Lung (tissue), 12 donors: ENCODE data around the gene EIF4ENIF1. TPM values are rescaled to one million over a fixed set of nuclear protein-coding genes. Genes with fewer than 3 reads are reported as not detected.
"Not testable (repeated sequence)": the region's sequence is repeated elsewhere in the genome, so short reads cannot be mapped to it uniquely, and the experiment has no call there.

Experiments
- ATAC-seq: fragments of 200-7000 bp; cut with Tn5 transposase; one replicate; pipeline ENCODE4 v1.9.1; 2020; ENCODE audit warnings: moderate number of reproducible peaks; ENCODE audit not compliant: insufficient read depth, low FRiP score
- DNase-seq, 3 donors: peaks; one replicate each; pipeline ENCODE4 v3.0.0-alpha.2; 2013 to 2017
- H3K27ac ChIP-seq, 2 donors: one replicate each; pipeline ENCODE4 v1.5.1; 2013; ENCODE audit warnings: mild to moderate bottlenecking in 2 of 2, moderate library complexity in 2 of 2, control low read depth in 1 of 2, inconsistent platforms in 1 of 2, low read depth in 1 of 2, low read length in 1 of 2
- H3K27me3 ChIP-seq, 3 donors: one replicate each; pipeline ENCODE4 v1.5.1; 2013; ENCODE audit warnings: low read length in 2 of 3; ENCODE audit not compliant: control insufficient read depth in 3 of 3, insufficient read depth in 3 of 3
- H3K36me3 ChIP-seq, 4 donors: one replicate each; pipeline ENCODE4 v1.5.1; 2013; ENCODE audit warnings: low read length in 4 of 4, mild to moderate bottlenecking in 1 of 4, moderate library complexity in 1 of 4; ENCODE audit not compliant: control insufficient read depth in 4 of 4, insufficient read depth in 4 of 4
- H3K4me1 ChIP-seq, 5 donors: one replicate each; pipeline ENCODE4 v1.5.1; 2013; ENCODE audit warnings: low read length in 5 of 5, mild to moderate bottlenecking in 2 of 5, moderate library complexity in 1 of 5; ENCODE audit not compliant: control insufficient read depth in 5 of 5, insufficient read depth in 5 of 5
- H3K4me3 ChIP-seq: one replicate; pipeline ENCODE4 v1.5.1; 2013; ENCODE audit warnings: mild to moderate bottlenecking, control low read depth, moderate library complexity
- H3K9ac ChIP-seq, 2 donors: one replicate each; pipeline ENCODE4 v1.5.1; 2013; ENCODE audit warnings: low read length in 2 of 2, control low read depth in 1 of 2; ENCODE audit not compliant: insufficient read depth in 1 of 2
- H3K9me3 ChIP-seq, 4 donors: one replicate each; pipeline ENCODE4 v1.5.1; 2013; ENCODE audit warnings: low read length in 3 of 4, mild to moderate bottlenecking in 1 of 4, moderate library complexity in 1 of 4; ENCODE audit not compliant: control insufficient read depth in 4 of 4, insufficient read depth in 3 of 4
- CTCF ChIP-seq: IDR thresholded peaks from 2 replicates; pipeline ENCODE4 v1.5.1; 2012; ENCODE audit warnings: mild to moderate bottlenecking; ENCODE audit errors: control extremely low read depth, extremely low read depth
- WGBS, 2 donors: extraction: QIAGEN DNeasy Blood & Tissue Kit; methylation state at CpG; one replicate each; pipeline ENCODE4 v1.1.7; 2013; 5-methylcytosine and 5-hydroxymethylcytosine counted together
- polyA plus RNA-seq, 2 donors: library from polyadenylated mRNA; stranded (reverse); fragments of 200-250 nt; gene quantifications; one replicate each; pipeline ENCODE4 v1.2.1, GENCODE V29; 2013
- total RNA-seq, 2 donors: library from RNA; depleted of rRNA in 1 of 2; stranded (reverse); fragments of >200 nt in 1 of 2; gene quantifications; one replicate each; pipeline ENCODE4 v1.2.1, GENCODE V29; 2014 to 2021
- donor health status: control.
- donor health status: control.
- donor health status: Bipolar disorder and iron deficiency.
- donor health status: healthy.
- donor health status: DM: yes; HTN: yes; CAD: no.

EIF4ENIF1 gene
- total and polyA plus RNA-seq, 4 donors = 9.3 to 25.5 (median 13.6) TPM

GRCh38 chr22:31486951-31487350 lies 2.7 kb downstream of the EIF4ENIF1 start:
- no peak for TF ChIP-seq CTCF
- WGBS, 2 donors = 96 to 100% methylated on average over 2 of the region's 2 CpGs
- H3K27me3 ChIP-seq = no peaks in the 10 kb centered on the region
- H3K4me1 ChIP-seq = peaks cover 0 to 20% (median 11%) of the 10 kb centered on the region in 5 donors
- DNase-seq (no peak), ATAC-seq (no peak)
- no peaks in the 10 kb centered on the region for H3K9me3 ChIP-seq
- no peak overlapping the region for H3K4me3 ChIP-seq
- H3K27ac ChIP-seq = no peak overlapping the region
- H3K9ac ChIP-seq = no peak overlapping the region
- H3K36me3 ChIP-seq = peaks cover 8 to 23% (median 15%) of the 10 kb centered on the region in 4 donors

GRCh38 chr22:31486369-31486768 lies 3.3 kb downstream of the EIF4ENIF1 start:
- not testable (repeated sequence) for H3K9me3 ChIP-seq, H3K27me3 ChIP-seq, H3K9ac ChIP-seq, ATAC-seq, H3K4me3 ChIP-seq, H3K27ac ChIP-seq, DNase-seq
- Histone ChIP-seq H3K4me1 (peaks cover 0 to 20% (median 11%) of the 10 kb centered on the region in 5 donors), H3K36me3 (peaks cover 14 to 28% (median 18%) of the 10 kb centered on the region in 4 donors)
- WGBS, 2 donors = 93% methylated on average over 11 of the region's 11 CpGs

- H3K9ac ChIP-seq, ATAC-seq, H3K4me3 ChIP-seq, H3K9me3 ChIP-seq, H3K27me3 ChIP-seq, DNase-seq, H3K4me1 ChIP-seq, H3K27ac ChIP-seq: not testable (repeated sequence)
- peaks cover 14 to 34% (median 22%) of the 10 kb centered on the region in 4 donors for H3K36me3 ChIP-seq
- WGBS, 2 donors = 81 to 86% methylated on average over 8 of the region's 8 CpGs
Observed at GRCh38 chr22:31482470-31482869, 7.2 kb downstream of the EIF4ENIF1 start.

- Histone ChIP-seq H3K4me1 (peaks cover 0 to 4% (median 0%) of the 10 kb centered on the region in 5 donors), H3K9me3 (no peaks in the 10 kb centered on the region), H3K36me3 (peaks cover 9 to 28% (median 21%) of the 10 kb centered on the region in 4 donors), H3K9ac (no peak overlapping the region), H3K4me3 (no peak overlapping the region), H3K27ac (no peak overlapping the region), H3K27me3 (no peaks in the 10 kb centered on the region)
- ATAC-seq (no peak), DNase-seq (no peak)
- no peak for TF ChIP-seq CTCF
- 94 to 95% methylated on average over 3 of the region's 3 CpGs for WGBS, 2 donors
Observed at GRCh38 chr22:31481129-31481528, 8.5 kb downstream of the EIF4ENIF1 start.

- no peak for ATAC-seq
- no peaks in the 10 kb centered on the region for H3K27me3 ChIP-seq
- DNase-seq = no peak
- H3K9me3 ChIP-seq = no peaks in the 10 kb centered on the region
- peaks cover 9 to 20% (median 15%) of the 10 kb centered on the region in 4 donors for H3K36me3 ChIP-seq
- no peak overlapping the region for H3K9ac ChIP-seq
- WGBS, 2 donors = 77 to 80% methylated on average over 4 of the region's 4 CpGs
- peaks cover 0 to 4% (median 0%) of the 10 kb centered on the region in 5 donors for H3K4me1 ChIP-seq
- no peak overlapping the region for H3K4me3 ChIP-seq
- no peak for TF ChIP-seq CTCF
- no peak overlapping the region for H3K27ac ChIP-seq
Observed at GRCh38 chr22:31477329-31477728, 12.3 kb downstream of the EIF4ENIF1 start.
